Measurements from ENCODE around the gene UGT1A9. TPM values are rescaled to one million over a fixed set of nuclear protein-coding genes. Genes with fewer than 3 reads are reported as not detected.

UGT1A9 gene
- polyA plus RNA-seq, 1 of the 3 experiments (the other 2 are of a cell fraction): not detected

- Histone ChIP-seq H3K4me2 (no peak overlapping the region), H3K9me2 (no peaks in the 10 kb centered on the region), H3K4me1 (ENCODE audit: control insufficient read depth in 1 of 2, insufficient read depth in 2 of 2, low read depth in 1 of 2, low read length in 1 of 2) (no peaks in the 10 kb centered on the region), H2AFZ (ENCODE audit: low read depth) (no peak overlapping the region), H4K20me1 (ENCODE audit: insufficient read depth) (no peaks in the 10 kb centered on the region), H3K4me3 (ENCODE audit: low read depth in 2 of 2, low read length in 1 of 2) (no peak overlapping the region), H3K9me3 (no peaks in the 10 kb centered on the region; the same call in 1 of the 2 replicates), H3K79me2 (ENCODE audit: insufficient read depth) (no peaks in the 10 kb centered on the region), H3K36me3 (replicated peaks in 1 of 2; ENCODE audit: control insufficient read depth in 1 of 2, insufficient read depth in 2 of 2, low read length in 1 of 2) (no peaks in the 10 kb centered on the region), H3K9ac (no peak overlapping the region), H3K27me3 (ENCODE audit: insufficient read depth) (no peaks in the 10 kb centered on the region; the same call in 1 of the 2 replicates), H3K27ac (ENCODE audit: low read depth in 2 of 2, low read length in 1 of 2) (no peak overlapping the region), H3F3A (replicated peaks; ENCODE audit: insufficient read depth) (no peaks in the 10 kb centered on the region)
- ChIA-PET CTCF (no interaction called here), POLR2A (no interaction called here)
- no peak for DNase-seq
- WGBS (ENCODE audit: low lambda C conversion rate): 30% methylated on average over 7 of the region's 12 CpGs
- no peak for TF ChIP-seq RFX5 (IDR thresholded peaks at IDR 0.05; ENCODE audit: low read length)
- TF ChIP-seq ZBTB33 (IDR thresholded peaks at IDR 0.05; ENCODE audit: borderline replicate concordance, low read depth): no peak
- no peak for TF ChIP-seq JUND (IDR thresholded peaks at IDR 0.05)
- no peak for TF ChIP-seq NFIC (IDR thresholded peaks at IDR 0.05; ENCODE audit: borderline replicate concordance)
- no peak for TF ChIP-seq TEAD4 (IDR thresholded peaks at IDR 0.05; ENCODE audit: borderline replicate concordance, insufficient read depth)
- no peak for TF ChIP-seq GATA2 (CRISPR knock-in tag; IDR thresholded peaks at IDR 0.05)
- TF ChIP-seq SIN3A (IDR thresholded peaks at IDR 0.05; ENCODE audit: borderline replicate concordance, low read depth, low read length): no peak
- TF ChIP-seq EZH2phosphoT487 (IDR thresholded peaks at IDR 0.05; ENCODE audit: borderline replicate concordance, low read depth): no peak
- TF ChIP-seq FOSL2 (IDR thresholded peaks at IDR 0.05; ENCODE audit: borderline replicate concordance, low read depth): no peak
- TF ChIP-seq, protein P1, sequence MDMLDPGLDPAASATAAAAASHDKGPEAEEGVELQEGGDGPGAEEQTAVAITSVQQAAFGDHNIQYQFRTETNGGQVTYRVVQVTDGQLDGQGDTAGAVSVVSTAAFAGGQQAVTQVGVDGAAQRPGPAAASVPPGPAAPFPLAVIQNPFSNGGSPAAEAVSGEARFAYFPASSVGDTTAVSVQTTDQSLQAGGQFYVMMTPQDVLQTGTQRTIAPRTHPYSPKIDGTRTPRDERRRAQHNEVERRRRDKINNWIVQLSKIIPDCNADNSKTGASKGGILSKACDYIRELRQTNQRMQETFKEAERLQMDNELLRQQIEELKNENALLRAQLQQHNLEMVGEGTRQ (IDR thresholded peaks at IDR 0.05; ENCODE audit: borderline replicate concordance, low read depth, low read length): no peak
- TF ChIP-seq FOXJ3 (CRISPR knock-in tag; IDR thresholded peaks at IDR 0.05): no peak
- TF ChIP-seq, protein P2, sequence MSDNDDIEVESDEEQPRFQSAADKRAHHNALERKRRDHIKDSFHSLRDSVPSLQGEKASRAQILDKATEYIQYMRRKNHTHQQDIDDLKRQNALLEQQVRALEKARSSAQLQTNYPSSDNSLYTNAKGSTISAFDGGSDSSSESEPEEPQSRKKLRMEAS (IDR thresholded peaks at IDR 0.05; ENCODE audit: low read depth): no peak
- no peak for TF ChIP-seq SMC3 (IDR thresholded peaks at IDR 0.05; ENCODE audit: low read depth, low read length)
- TF ChIP-seq, protein P3, sequence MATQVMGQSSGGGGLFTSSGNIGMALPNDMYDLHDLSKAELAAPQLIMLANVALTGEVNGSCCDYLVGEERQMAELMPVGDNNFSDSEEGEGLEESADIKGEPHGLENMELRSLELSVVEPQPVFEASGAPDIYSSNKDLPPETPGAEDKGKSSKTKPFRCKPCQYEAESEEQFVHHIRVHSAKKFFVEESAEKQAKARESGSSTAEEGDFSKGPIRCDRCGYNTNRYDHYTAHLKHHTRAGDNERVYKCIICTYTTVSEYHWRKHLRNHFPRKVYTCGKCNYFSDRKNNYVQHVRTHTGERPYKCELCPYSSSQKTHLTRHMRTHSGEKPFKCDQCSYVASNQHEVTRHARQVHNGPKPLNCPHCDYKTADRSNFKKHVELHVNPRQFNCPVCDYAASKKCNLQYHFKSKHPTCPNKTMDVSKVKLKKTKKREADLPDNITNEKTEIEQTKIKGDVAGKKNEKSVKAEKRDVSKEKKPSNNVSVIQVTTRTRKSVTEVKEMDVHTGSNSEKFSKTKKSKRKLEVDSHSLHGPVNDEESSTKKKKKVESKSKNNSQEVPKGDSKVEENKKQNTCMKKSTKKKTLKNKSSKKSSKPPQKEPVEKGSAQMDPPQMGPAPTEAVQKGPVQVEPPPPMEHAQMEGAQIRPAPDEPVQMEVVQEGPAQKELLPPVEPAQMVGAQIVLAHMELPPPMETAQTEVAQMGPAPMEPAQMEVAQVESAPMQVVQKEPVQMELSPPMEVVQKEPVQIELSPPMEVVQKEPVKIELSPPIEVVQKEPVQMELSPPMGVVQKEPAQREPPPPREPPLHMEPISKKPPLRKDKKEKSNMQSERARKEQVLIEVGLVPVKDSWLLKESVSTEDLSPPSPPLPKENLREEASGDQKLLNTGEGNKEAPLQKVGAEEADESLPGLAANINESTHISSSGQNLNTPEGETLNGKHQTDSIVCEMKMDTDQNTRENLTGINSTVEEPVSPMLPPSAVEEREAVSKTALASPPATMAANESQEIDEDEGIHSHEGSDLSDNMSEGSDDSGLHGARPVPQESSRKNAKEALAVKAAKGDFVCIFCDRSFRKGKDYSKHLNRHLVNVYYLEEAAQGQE (IDR thresholded peaks at IDR 0.05; ENCODE audit: low read depth, low read length): no peak
- no peak for TF ChIP-seq TAF1 (IDR thresholded peaks at IDR 0.05; ENCODE audit: borderline replicate concordance, low read depth, low read length)
- no peak for TF ChIP-seq PBX3 (IDR thresholded peaks at IDR 0.05)
- no peak for TF ChIP-seq RAD21 (IDR thresholded peaks at IDR 0.05; ENCODE audit: low read length)
- no peak for TF ChIP-seq POLR2AphosphoS5 (IDR thresholded peaks at IDR 0.05; ENCODE audit: low read depth, low read length)
- TF ChIP-seq GABPA (IDR thresholded peaks at IDR 0.05; ENCODE audit: low read depth): no peak
- TF ChIP-seq MXI1 (IDR thresholded peaks at IDR 0.05; ENCODE audit: low read depth, low read length): no peak
These were observed 135.6 kb downstream of the UGT1A9 start for GRCh38 chr2:233807215-233807865.
